ENCODE results near the gene MUC2. TPM values are rescaled to one million over a fixed set of nuclear protein-coding genes. Genes with fewer than 3 reads are reported as not detected.

MUC2 gene
- total RNA-seq, 1 donor from 2014 or later = 0.07 TPM

DNA sequence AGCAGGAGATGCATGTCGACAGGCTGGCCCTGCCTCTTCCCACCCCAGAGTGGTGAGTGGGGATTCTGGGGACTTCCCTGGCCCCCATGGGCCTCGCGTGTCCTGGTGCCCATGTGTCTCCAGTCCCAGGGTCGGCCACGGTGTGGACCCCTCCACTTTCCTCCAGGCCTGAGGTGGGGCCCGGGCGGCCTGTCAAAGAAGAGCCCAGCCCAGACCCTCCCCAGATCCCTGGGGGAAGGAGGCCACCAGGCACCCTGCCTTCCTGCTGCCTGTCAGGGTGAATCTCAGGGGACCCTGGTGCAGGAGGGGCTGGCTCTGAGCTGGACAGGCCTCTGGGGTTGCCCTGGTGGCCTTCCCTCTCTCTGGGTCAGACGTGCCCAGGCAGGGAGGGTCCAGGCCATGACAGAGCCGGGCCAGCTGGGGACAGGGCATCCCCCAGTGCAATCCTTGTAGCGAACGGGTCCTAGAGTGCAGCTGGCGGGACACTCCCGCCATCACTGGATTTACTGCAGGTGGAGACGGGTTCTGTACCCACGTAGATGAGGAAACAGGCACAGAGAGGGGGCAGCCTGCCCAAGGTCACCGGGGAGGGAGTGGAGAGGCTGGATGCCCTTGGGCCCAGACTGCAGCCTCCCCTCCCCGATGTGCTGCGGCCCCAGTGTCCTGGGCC is 24.6 kb upstream of the MUC2 start:
- peaks cover 13% of the 10 kb centered on the region for H3K27me3 Mint-ChIP-seq (ENCODE audit: low read depth)
- peaks cover 2% of the 10 kb centered on the region for H3K4me1 Mint-ChIP-seq
- H3K4me3 Mint-ChIP-seq = no peak overlapping the region
- TF ChIP-seq, protein P1, sequence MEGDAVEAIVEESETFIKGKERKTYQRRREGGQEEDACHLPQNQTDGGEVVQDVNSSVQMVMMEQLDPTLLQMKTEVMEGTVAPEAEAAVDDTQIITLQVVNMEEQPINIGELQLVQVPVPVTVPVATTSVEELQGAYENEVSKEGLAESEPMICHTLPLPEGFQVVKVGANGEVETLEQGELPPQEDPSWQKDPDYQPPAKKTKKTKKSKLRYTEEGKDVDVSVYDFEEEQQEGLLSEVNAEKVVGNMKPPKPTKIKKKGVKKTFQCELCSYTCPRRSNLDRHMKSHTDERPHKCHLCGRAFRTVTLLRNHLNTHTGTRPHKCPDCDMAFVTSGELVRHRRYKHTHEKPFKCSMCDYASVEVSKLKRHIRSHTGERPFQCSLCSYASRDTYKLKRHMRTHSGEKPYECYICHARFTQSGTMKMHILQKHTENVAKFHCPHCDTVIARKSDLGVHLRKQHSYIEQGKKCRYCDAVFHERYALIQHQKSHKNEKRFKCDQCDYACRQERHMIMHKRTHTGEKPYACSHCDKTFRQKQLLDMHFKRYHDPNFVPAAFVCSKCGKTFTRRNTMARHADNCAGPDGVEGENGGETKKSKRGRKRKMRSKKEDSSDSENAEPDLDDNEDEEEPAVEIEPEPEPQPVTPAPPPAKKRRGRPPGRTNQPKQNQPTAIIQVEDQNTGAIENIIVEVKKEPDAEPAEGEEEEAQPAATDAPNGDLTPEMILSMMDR (IDR thresholded peaks at IDR 0.05; ENCODE audit: unreplicated experiment) = no peak
- H3K27ac Mint-ChIP-seq = no peak overlapping the region
- H3K36me3 Mint-ChIP-seq = no peaks in the 10 kb centered on the region
- DNase-seq (ENCODE audit: low spot score in 2 of 2, unreplicated experiment in 2 of 2) = no peak
- peaks cover 2% of the 10 kb centered on the region for H3K9me3 Mint-ChIP-seq

DNA sequence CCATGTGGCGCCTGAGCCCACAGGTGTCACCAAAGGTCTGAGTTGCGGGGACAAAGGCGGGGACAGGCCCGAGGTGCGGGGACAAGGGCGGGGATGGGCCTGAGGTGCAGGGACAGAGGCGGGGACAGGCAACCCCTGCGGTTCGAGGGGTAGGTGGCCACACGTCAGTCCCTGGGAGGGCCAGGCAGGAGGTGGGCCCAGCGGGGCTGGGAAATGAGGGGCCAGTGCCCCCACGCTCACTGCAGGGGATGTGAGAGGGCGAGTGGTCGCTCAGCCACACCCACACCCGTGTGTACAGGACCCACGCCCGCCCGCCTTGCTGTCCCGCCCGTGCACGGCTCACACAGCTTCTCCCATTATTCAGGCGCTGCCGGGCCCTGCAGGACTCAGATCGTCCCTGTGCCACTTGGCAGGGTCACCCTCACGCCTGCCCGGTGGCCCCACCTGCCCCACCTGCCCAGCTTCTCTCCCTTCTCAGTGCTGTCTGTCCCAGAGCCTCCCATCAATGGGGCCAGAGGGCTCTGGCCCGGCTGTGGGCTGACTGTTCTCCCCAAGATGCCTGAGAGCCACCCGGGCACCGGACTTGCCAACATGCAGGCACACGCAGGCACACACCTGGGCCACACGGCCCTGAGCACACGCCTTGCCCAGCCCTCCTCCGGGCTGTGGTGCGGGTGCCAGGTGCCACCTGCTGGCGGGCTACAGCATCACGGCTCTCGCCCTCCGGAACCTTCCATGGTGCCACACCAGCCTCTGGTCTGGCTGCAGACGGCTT is 23.9 kb upstream of the MUC2 start:
- Mint-ChIP-seq H3K36me3 (no peaks in the 10 kb centered on the region), H3K4me3 (no peak overlapping the region), H3K4me1 (peaks cover 3% of the 10 kb centered on the region), H3K27ac (no peak overlapping the region), H3K9me3 (no peaks in the 10 kb centered on the region), H3K27me3 (ENCODE audit: low read depth) (peaks cover 15% of the 10 kb centered on the region)
- TF ChIP-seq, protein P1 (IDR thresholded peaks at IDR 0.05; ENCODE audit: unreplicated experiment) = peak; percentile 92
- peak; percentile 39 to 80 for DNase-seq (ENCODE audit: low spot score in 2 of 2, unreplicated experiment in 2 of 2)

DNA sequence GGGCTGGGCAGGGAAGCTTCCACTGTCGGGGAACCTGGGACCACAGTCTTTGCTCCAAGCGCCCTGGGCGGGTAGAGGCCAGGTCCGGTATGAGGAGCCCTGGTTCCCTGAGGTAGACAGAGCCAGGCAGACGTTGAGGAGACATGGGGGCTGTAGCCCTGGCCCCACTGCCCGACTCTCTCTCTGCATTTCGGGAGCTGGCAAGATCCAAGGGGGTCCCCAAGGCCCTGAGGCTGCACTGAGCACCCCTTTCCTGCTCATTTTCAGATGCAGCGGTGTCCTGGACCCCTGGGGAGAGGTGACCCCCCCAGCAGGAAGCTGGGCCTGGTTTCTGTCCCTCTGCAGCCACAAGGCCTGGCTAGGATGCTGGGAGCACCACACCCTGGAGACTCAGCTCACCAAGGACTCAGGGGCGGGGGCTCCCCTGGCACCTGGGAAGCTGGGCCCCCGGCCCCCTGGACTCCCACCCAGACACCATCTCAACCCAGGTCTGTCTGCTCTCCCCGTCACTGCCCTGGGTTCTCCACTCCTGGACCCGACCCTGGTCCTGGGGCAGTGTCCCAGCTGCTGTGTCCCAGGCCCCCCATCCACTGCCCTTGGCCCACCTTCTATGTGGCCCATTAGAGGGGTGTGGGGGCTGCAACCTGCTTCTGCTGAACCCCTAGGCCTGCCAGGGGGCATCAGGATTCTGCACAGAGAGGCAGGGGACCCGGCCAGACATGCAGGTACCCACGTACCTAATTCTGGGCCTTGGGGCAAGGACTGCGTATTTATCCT is 23.1 kb upstream of the MUC2 start:
- Mint-ChIP-seq H3K27me3 (ENCODE audit: low read depth) (peaks cover 13% of the 10 kb centered on the region), H3K36me3 (no peaks in the 10 kb centered on the region), H3K27ac (no peak overlapping the region), H3K4me1 (peaks cover 3% of the 10 kb centered on the region), H3K9me3 (no peaks in the 10 kb centered on the region), H3K4me3 (no peak overlapping the region)
- TF ChIP-seq, protein P1 (IDR thresholded peaks at IDR 0.05; ENCODE audit: unreplicated experiment) = no peak
- no peak for DNase-seq (ENCODE audit: low spot score in 2 of 2, unreplicated experiment in 2 of 2)

- peak in 1 of 2 experiments; percentile 17 for DNase-seq (ENCODE audit: low spot score in 2 of 2, unreplicated experiment in 2 of 2)
- Mint-ChIP-seq H3K27ac (no peak overlapping the region), H3K36me3 (no peaks in the 10 kb centered on the region), H3K27me3 (ENCODE audit: low read depth) (peaks cover 13% of the 10 kb centered on the region), H3K4me3 (no peak overlapping the region), H3K9me3 (no peaks in the 10 kb centered on the region), H3K4me1 (peaks cover 3% of the 10 kb centered on the region)
- TF ChIP-seq, protein P1 (IDR thresholded peaks at IDR 0.05; ENCODE audit: unreplicated experiment) = no peak
Observed at GRCh38 chr11:1052133-1053011, 22.3 kb upstream of the MUC2 start.
